ENCODE measurements around the gene ADCY4.

Gene ADCY4

GRCh38 chr14:24362241-24362960 lies 27.5 kb upstream of the ADCY4 start:
- ATAC-seq: no peak
- no peak for TF ChIP-seq TCF4 (CRISPR knock-in tag; IDR thresholded peaks at IDR 0.05; ENCODE audit: borderline replicate concordance)
- no peak for TF ChIP-seq SNAI2 (CRISPR knock-in tag; IDR thresholded peaks at IDR 0.05)
- TF ChIP-seq CSRNP3 (CRISPR knock-in tag; IDR thresholded peaks at IDR 0.05): no peak
- no peak for TF ChIP-seq ARNTL (CRISPR knock-in tag; IDR thresholded peaks at IDR 0.05; ENCODE audit: borderline replicate concordance, low read depth)
- no peak for TF ChIP-seq ZNF8 (CRISPR knock-in tag; IDR thresholded peaks at IDR 0.05)
- TF ChIP-seq ZFP30 (CRISPR knock-in tag; IDR thresholded peaks at IDR 0.05): no peak
- TF ChIP-seq OSR1 (CRISPR knock-in tag; IDR thresholded peaks at IDR 0.05): no peak
- no peak for TF ChIP-seq ZNF565 (CRISPR knock-in tag; conservative IDR thresholded peaks at IDR 0.05; ENCODE audit: low read depth)
- no peak for TF ChIP-seq PPARA (CRISPR knock-in tag; IDR thresholded peaks at IDR 0.05; ENCODE audit: borderline replicate concordance)

DNA sequence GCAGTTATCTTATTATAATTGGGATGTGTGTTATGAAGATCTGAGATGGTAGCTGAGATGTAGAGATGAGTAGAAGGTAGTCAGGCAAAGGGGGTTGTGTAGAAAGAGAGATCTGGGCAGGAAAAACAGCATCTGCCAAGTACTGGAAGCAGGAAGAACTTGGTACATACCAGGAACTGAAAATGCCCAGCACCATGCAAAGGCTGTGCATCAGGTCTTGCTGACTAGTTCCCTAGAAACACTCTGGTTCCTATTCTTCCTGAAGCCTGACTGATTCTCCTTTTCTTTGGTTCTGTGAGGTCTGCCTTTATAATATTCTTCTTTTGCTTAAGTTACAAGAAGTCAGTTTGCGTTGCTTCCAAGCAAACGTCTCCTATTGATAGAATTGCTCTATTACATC lies 26.5 kb upstream of the ADCY4 start:
- TF ChIP-seq BACH2 (CRISPR knock-in tag; IDR thresholded peaks at IDR 0.05; ENCODE audit: borderline replicate concordance) (no peak), ZC3H10 (CRISPR knock-in tag; IDR thresholded peaks at IDR 0.05) (no peak), CSDC2 (CRISPR knock-in tag; IDR thresholded peaks at IDR 0.05) (no peak), CSRNP3 (CRISPR knock-in tag; IDR thresholded peaks at IDR 0.05) (no peak), ZNF565 (CRISPR knock-in tag; conservative IDR thresholded peaks at IDR 0.05; ENCODE audit: low read depth) (no peak), ESRRG (CRISPR knock-in tag; IDR thresholded peaks at IDR 0.05) (no peak), TOX (CRISPR knock-in tag; IDR thresholded peaks at IDR 0.05; ENCODE audit: borderline replicate concordance) (no peak), TCF4 (CRISPR knock-in tag; IDR thresholded peaks at IDR 0.05; ENCODE audit: borderline replicate concordance) (no peak), RARB (CRISPR knock-in tag; IDR thresholded peaks at IDR 0.05) (no peak), OSR1 (CRISPR knock-in tag; IDR thresholded peaks at IDR 0.05) (no peak), ISL1 (CRISPR knock-in tag; IDR thresholded peaks at IDR 0.05) (no peak), SNAI2 (CRISPR knock-in tag; IDR thresholded peaks at IDR 0.05) (no peak), ARNTL (CRISPR knock-in tag; IDR thresholded peaks at IDR 0.05; ENCODE audit: borderline replicate concordance, low read depth) (no peak), GLIS3 (CRISPR knock-in tag; IDR thresholded peaks at IDR 0.05) (no peak), ZNF8 (CRISPR knock-in tag; IDR thresholded peaks at IDR 0.05) (no peak), ZNF70 (CRISPR knock-in tag; IDR thresholded peaks at IDR 0.05) (no peak), ZFP30 (CRISPR knock-in tag; IDR thresholded peaks at IDR 0.05) (no peak)
- TF ChIP-seq, protein P1, sequence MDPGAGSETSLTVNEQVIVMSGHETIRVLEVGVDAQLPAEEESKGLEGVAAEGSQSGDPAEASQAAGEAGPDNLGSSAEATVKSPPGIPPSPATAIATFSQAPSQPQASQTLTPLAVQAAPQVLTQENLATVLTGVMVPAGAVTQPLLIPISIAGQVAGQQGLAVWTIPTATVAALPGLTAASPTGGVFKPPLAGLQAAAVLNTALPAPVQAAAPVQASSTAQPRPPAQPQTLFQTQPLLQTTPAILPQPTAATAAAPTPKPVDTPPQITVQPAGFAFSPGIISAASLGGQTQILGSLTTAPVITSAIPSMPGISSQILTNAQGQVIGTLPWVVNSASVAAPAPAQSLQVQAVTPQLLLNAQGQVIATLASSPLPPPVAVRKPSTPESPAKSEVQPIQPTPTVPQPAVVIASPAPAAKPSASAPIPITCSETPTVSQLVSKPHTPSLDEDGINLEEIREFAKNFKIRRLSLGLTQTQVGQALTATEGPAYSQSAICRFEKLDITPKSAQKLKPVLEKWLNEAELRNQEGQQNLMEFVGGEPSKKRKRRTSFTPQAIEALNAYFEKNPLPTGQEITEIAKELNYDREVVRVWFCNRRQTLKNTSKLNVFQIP (CRISPR knock-in tag; IDR thresholded peaks at IDR 0.05; ENCODE audit: borderline replicate concordance, low read depth): no peak
- TF ChIP-seq, protein P2, sequence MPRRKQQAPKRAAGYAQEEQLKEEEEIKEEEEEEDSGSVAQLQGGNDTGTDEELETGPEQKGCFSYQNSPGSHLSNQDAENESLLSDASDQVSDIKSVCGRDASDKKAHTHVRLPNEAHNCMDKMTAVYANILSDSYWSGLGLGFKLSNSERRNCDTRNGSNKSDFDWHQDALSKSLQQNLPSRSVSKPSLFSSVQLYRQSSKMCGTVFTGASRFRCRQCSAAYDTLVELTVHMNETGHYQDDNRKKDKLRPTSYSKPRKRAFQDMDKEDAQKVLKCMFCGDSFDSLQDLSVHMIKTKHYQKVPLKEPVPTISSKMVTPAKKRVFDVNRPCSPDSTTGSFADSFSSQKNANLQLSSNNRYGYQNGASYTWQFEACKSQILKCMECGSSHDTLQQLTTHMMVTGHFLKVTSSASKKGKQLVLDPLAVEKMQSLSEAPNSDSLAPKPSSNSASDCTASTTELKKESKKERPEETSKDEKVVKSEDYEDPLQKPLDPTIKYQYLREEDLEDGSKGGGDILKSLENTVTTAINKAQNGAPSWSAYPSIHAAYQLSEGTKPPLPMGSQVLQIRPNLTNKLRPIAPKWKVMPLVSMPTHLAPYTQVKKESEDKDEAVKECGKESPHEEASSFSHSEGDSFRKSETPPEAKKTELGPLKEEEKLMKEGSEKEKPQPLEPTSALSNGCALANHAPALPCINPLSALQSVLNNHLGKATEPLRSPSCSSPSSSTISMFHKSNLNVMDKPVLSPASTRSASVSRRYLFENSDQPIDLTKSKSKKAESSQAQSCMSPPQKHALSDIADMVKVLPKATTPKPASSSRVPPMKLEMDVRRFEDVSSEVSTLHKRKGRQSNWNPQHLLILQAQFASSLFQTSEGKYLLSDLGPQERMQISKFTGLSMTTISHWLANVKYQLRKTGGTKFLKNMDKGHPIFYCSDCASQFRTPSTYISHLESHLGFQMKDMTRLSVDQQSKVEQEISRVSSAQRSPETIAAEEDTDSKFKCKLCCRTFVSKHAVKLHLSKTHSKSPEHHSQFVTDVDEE (CRISPR knock-in tag; IDR thresholded peaks at IDR 0.05): no peak
- no peak for ATAC-seq

- ATAC-seq: no peak
- TF ChIP-seq ISL1 (CRISPR knock-in tag; IDR thresholded peaks at IDR 0.05) (no peak), ZFP3 (CRISPR knock-in tag; IDR thresholded peaks at IDR 0.05) (no peak), TOX (CRISPR knock-in tag; IDR thresholded peaks at IDR 0.05; ENCODE audit: borderline replicate concordance) (no peak), PPARA (CRISPR knock-in tag; IDR thresholded peaks at IDR 0.05; ENCODE audit: borderline replicate concordance) (no peak), PATZ1 (CRISPR knock-in tag; IDR thresholded peaks at IDR 0.05; ENCODE audit: borderline replicate concordance) (no peak)
- TF ChIP-seq, protein P2 (CRISPR knock-in tag; IDR thresholded peaks at IDR 0.05): no peak
- TF ChIP-seq, protein P1 (CRISPR knock-in tag; IDR thresholded peaks at IDR 0.05; ENCODE audit: borderline replicate concordance, low read depth): no peak
Measured at GRCh38 chr14:24360281-24360680, 25.4 kb upstream of the ADCY4 start.

All from SK-N-SH treated with all-trans-retinoic acid at 6 μM for 48 hours (cell line).